ENCODE data around the gene COLQ.

DNA sequence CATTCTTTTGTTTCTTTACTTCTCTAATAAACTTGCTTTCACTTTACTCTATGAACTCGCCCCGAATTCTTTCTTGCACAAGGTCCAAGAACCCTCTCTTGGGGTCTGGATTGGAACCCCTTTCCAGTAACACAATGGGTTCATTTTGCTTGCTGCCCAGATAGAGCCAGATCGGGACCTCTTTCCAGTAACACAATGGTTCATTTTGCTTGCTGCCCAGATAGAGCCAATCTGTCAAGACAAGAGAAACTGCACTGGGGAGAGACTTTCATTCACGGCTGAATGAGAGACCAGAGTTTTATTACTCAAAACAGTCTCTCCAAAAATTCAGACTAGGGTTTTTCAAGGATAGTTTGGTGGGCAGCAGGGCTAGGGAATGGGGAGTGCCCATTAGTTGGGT is 119.6 kb downstream of the COLQ start:
- TF ChIP-seq, protein P1, sequence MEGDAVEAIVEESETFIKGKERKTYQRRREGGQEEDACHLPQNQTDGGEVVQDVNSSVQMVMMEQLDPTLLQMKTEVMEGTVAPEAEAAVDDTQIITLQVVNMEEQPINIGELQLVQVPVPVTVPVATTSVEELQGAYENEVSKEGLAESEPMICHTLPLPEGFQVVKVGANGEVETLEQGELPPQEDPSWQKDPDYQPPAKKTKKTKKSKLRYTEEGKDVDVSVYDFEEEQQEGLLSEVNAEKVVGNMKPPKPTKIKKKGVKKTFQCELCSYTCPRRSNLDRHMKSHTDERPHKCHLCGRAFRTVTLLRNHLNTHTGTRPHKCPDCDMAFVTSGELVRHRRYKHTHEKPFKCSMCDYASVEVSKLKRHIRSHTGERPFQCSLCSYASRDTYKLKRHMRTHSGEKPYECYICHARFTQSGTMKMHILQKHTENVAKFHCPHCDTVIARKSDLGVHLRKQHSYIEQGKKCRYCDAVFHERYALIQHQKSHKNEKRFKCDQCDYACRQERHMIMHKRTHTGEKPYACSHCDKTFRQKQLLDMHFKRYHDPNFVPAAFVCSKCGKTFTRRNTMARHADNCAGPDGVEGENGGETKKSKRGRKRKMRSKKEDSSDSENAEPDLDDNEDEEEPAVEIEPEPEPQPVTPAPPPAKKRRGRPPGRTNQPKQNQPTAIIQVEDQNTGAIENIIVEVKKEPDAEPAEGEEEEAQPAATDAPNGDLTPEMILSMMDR (IDR thresholded peaks at IDR 0.05; ENCODE audit: borderline replicate concordance, extremely low read depth, low read length, poor library complexity, severe bottlenecking) = no peak
- no peak for TF ChIP-seq EZH2 (IDR thresholded peaks at IDR 0.05; ENCODE audit: borderline replicate concordance, low read depth, low read length, severe bottlenecking)
